Hematopoietic multipotent progenitor cell treated with erythropoietin and hydrocortisone succinate and interleukin-3 and kit ligand, for 17 days (in vitro differentiated cells): ENCODE data around the gene SALL2.
"Not testable (repeated sequence)": the region's sequence is repeated elsewhere in the genome, so short reads cannot be mapped to it uniquely, and the experiment has no call there.

Experiments used
- DNase-seq: peaks from one replicate; pipeline ENCODE4 v3.0.0-alpha.2; 2015; ENCODE audit warnings: low spot score

The SALL2 gene

GRCh38 chr14:21525962-21526671, at the start of gene SALL2:
Gene SALL2 (minus strand): TSS chr14:21526346. CDS start chr14:21526127, 219 bp downstream.
- no peak for DNase-seq

GRCh38 chr14:21575661-21576060, 49.5 kb upstream of the SALL2 start:
- DNase-seq = no peak

GRCh38 chr14:21572604-21573003, 46.5 kb upstream of the SALL2 start:
- DNase-seq = no peak

- no peak for DNase-seq
These were observed 32.6 kb upstream of the SALL2 start for GRCh38 chr14:21558703-21559170.

GRCh38 chr14:21557084-21557901, 31.1 kb upstream of the SALL2 start:
- DNase-seq = peak; percentile 89

- DNase-seq = no peak
These were observed 30.4 kb upstream of the SALL2 start for GRCh38 chr14:21556378-21557083.

GRCh38 chr14:21553266-21553665, 27.1 kb upstream of the SALL2 start:
- DNase-seq = no peak

GRCh38 chr14:21544588-21544987, 18.4 kb upstream of the SALL2 start:
- not testable (repeated sequence) for DNase-seq

- no peak for DNase-seq
These were observed 17.8 kb upstream of the SALL2 start for GRCh38 chr14:21543963-21544362.

GRCh38 chr14:21543521-21543960, 17.4 kb upstream of the SALL2 start:
- no peak for DNase-seq

- no peak for DNase-seq
These were observed 15.4 kb upstream of the SALL2 start for GRCh38 chr14:21541413-21542074.

GRCh38 chr14:21539189-21539940, 13.2 kb upstream of the SALL2 start:
- DNase-seq = no peak

GRCh38 chr14:21537090-21537424, 10.9 kb upstream of the SALL2 start:
- DNase-seq = no peak

- no peak for DNase-seq
These were observed 10.4 kb upstream of the SALL2 start for GRCh38 chr14:21536418-21537089.

GRCh38 chr14:21535545-21536417, 9.6 kb upstream of the SALL2 start:
- DNase-seq = no peak

GRCh38 chr14:21534576-21534975, 8.4 kb upstream of the SALL2 start:
- DNase-seq = no peak

- no peak for DNase-seq
These were observed 7.1 kb upstream of the SALL2 start for GRCh38 chr14:21533294-21533693.

GRCh38 chr14:21529515-21529914, 3.4 kb upstream of the SALL2 start:
- DNase-seq = no peak

- DNase-seq = no peak
These were observed 2.5 kb upstream of the SALL2 start for GRCh38 chr14:21528381-21529348.
